Hepatic stellate cell (primary cell): ENCODE measurements around the gene PRRC2A.

Experiments
- DNase-seq: peaks from one replicate; pipeline ENCODE4 v3.0.0; 2011; ENCODE audit warnings: low spot score

PRRC2A gene

DNA sequence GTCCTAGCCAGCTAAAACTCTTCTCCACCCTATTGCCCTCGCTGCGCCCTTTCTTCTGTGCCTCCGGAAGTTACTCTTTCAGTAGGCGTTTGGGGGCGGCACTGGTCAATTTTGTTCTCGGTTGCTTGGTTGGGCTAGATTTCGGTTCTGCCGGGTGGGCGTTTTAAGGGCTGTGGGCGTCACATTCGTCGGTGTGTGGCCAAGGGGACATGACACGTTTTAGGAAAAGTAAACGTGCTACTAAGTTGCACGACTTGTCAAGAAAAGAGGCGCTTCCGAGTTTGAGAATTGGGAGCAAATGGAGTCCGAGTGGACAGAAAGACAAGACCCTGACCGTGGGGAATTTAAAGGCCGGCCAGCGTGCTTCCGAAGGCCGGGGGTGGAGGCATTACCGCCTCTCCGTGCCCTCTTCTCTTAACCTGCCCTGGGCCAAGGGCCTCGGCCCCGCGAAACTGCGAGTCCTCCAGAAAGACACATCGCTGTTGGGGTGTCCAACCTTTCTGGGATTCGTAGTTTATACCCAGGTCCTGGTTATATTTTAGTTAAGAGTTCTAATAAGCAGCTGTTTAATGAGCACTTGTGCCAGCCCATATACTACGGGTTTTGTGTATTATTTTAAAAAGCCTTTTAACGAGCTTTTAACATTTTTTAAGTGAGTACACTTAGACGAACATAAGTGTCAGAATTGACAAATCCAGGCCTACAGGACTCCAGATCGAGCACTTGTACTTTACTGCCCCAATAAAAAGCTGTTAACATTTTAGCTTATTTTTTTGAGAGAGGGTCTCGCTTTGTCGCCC is 32.6 kb downstream of the PRRC2A start:
- DNase-seq: peak; percentile 94

DNA sequence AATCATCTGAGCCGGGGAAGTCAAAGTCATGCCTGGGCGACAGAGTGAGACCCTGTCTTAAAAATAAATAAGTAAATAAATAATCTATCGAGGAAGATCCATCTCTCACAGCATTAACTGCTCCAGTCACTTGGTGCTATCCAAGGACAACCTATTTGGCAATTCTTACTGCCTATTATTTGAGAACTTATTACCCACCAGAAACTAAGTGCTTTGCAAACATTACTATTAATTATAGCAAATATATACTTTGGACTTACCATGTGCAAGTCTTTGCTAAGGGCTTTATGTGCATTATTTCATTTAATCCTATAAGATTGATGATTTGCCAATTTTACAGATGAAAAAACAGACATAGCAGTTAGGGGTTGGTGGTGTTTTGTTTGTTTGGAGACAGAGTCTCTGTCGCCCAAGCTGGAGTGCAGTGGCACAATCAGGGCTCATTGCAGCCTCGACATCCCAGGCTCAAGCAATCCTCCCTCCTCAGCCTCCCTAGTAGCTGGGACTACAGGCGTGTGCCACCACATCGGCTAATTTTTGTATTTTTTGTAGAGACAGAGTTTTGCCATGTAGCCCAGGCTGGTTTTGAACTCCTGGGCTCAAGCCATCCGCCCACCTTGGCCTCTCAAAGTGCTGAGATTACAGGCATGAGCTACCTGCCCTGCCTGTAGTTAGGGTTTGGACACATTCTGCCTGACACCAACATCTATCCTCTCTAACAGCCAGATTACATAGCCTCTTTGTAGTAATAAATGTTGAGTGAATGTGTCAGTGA is 34.2 kb downstream of the PRRC2A start:
- DNase-seq: no peak

- no peak for DNase-seq
Observed at GRCh38 chr6:31655349-31656237, 35.1 kb downstream of the PRRC2A start, which contains the start of gene APOM. Gene APOM (plus strand): TSS chr6:31655894. CDS start chr6:31655967, 73 bp downstream.

DNA sequence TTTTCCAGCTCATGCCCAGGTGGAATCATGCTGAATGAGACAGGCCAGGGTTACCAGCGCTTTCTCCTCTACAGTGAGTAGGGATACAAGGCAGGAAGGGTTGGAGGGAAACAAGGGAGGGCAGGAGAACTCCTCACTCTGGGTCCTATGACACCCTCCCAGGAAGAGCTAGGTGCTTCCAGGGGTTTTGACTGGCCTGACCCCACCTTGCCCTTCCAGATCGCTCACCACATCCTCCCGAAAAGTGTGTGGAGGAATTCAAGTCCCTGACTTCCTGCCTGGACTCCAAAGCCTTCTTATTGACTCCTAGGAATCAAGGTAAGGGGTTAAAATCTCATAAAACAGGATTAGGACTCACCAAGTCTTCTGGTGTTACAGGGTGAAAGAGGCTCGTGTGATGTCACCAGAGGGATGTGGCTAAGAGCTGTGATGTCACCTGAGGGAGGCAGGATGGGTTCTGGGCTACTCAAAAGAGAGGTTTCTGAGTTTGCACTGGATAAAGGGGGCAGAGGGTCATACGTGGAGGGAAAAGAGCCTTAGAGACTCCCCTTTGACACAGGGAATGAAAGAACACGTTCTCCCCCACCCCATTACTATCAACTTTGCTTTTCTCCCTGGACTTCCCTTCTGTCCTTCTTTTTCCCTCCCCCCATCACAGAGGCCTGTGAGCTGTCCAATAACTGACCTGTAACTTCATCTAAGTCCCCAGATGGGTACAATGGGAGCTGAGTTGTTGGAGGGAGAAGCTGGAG is 37.1 kb downstream of the PRRC2A start:
- no peak for DNase-seq

- DNase-seq: no peak
Observed at GRCh38 chr6:31658158-31658688, 37.7 kb downstream of the PRRC2A start.

- no peak for DNase-seq
Observed at GRCh38 chr6:31658983-31659648, 38.6 kb downstream of the PRRC2A start.

DNA sequence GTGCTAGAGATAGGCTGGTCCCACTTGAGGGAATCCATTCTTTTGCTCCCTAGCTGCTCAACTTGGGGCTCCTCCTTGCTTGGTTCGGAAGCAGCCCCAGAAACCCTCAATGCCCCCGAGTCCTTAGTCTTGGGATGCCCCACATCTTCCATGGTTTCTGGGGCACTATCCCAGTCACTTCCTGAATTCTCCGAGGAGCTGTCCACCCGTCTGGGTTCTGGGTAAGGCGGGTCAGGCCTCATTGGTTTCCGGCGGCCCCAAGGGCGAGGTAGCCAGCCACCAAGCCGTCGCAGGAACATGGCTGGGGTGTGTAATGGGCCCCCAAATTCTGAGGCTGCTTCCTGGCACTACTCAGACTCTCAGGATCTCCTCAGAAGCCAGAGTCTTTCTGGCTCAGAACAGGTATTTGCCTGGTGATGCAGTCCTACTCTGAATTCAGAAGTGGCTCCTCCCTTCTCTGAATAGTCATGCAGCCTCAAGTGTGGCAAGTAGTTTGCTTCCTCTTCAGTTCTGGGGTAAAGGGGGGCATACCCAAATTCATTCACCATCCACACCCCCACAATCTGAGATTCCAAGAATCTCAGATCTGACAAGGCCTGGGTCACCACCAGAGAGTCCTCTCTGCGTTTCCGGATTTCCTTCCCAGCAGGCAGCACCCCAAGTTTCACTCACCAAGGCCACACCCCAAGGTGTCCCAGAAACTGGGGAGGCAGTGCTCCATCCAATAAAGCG is 39.3 kb downstream of the PRRC2A start:
- DNase-seq: peak; percentile 67

DNA sequence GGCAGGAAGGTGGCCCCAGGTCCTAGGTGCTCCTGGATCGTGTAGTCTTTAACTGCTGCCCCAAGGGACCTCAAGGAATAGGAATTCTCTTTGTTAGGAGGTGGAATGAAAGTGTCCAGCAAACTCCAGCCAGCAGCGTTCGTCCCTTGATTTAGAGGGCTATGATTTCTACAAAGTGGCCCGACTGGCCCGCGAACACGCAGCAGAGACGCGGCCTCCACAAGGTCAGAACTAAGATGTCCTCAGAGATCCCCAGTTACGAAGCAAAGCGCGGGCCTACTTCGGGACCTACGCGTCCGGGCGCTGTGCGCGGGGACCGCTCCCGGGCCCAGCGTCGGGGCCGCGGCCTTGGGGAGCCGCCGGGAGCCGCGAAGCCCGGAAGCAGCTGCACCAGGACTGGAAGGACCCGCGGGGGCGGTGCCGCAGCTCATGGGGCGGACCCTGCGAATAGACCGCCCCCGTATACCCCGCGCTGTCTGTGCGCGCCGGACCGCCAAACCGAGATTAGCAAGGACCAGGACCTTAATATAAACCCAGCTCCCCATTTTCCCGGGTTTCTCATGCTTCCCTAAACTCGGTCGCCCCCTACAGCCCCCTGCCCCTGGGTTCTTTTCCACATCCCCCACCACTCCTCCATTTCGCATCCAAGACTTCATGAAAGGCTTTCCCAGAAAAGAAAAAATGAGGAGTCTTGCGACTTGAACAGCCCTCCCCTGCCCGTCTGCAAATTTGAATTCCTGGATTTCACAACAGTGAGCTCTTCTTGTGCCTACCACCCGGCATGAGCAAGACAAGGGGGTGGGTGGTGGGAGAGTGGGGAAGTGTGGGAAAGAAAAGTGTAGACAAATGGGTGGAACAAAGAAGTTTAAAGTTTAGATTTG is 40.1 kb downstream of the PRRC2A start, which contains the start of gene C6orf47:
TSS of gene C6orf47 (minus strand) at position 398 of the 881 bp plus-strand sequence. CDS start 831 bp downstream, outside the sequence.
- peak; percentile 90 for DNase-seq

DNA sequence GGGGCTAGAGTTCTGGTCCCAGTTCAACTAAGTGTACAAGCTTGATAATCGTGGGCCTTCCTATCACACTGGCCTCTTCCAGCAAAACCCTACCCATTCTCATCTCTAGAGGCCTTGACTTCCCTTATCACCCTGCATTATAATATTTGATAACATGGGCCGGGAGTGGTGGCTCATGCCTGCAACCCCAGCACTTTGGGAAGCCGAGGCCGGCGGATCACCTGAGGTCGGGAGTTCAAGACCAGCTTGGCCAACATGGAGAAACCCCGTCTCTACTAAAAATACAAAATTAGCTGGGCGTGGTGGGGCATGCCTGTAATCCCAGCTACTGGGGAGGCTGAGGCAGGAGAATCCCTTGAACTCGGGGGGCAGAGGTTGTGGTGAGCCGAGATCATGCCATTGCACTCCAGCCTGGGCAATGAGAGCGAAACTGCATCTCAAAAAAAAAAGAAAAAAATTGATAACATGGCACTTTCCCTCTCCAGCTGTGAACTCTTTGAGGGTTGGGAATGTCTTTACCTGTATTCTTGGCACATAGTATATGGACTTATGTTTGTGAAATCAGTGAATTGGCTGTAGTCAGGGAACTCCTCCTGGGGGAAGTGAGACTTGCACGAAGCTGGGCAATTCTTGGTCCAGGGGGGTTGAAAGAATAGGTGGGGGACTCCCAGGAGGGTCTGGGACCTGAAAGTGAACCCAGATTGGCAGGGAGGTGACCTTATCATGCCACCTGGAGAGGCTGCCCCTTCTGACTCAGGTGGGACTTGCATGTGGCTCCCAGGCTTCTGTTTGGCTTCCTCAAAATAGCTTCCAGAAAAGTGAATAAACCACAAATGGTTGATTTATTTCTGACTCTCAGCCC is 41.0 kb downstream of the PRRC2A start:
- no peak for DNase-seq

- no peak for DNase-seq
Observed at GRCh38 chr6:31662124-31662723, 41.7 kb downstream of the PRRC2A start.

- no peak for DNase-seq
Observed at GRCh38 chr6:31663126-31663960, 42.8 kb downstream of the PRRC2A start.

GRCh38 chr6:31663961-31664789 is 43.7 kb downstream of the PRRC2A start:
- peak; percentile 92 for DNase-seq

DNA sequence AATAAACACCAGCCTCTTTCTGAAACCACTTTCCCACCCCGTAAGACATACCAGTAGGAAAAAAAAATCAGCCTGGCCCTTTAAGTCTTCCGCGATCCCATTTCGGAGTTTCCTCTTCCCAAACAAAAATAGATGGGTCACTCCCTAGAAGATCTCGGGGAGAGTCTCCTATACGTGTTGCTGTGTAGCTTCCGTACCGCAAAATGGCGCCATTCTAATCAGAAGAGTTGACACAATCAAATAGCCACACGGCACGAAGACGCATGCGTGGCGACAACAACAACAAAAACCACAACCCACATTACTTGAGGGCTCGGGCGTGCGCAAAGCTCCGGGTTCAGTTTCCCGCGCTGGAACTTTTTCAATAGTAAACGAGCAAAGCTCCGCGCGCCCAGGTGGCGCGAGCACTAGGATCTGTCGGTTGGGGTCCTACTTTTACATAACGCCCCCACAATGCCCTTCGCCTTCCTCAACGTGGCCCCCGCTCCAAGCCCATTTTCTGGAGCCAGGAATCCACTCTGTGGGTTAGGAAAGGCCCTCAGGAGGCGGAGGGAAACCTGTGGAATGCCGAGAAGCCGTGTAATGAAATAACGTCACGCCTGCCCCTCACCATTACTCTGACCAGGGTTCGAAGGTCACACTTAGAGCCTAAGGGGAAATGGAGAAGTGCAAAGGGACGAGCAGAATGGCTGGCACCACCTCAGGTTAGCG is 44.4 kb downstream of the PRRC2A start, which contains the start of gene GPANK1:
TSS of gene GPANK1 (minus strand) at position 208 of the 711 bp plus-strand sequence. CDS start 519 bp downstream, outside the sequence.
- DNase-seq: peak; percentile 81

DNA sequence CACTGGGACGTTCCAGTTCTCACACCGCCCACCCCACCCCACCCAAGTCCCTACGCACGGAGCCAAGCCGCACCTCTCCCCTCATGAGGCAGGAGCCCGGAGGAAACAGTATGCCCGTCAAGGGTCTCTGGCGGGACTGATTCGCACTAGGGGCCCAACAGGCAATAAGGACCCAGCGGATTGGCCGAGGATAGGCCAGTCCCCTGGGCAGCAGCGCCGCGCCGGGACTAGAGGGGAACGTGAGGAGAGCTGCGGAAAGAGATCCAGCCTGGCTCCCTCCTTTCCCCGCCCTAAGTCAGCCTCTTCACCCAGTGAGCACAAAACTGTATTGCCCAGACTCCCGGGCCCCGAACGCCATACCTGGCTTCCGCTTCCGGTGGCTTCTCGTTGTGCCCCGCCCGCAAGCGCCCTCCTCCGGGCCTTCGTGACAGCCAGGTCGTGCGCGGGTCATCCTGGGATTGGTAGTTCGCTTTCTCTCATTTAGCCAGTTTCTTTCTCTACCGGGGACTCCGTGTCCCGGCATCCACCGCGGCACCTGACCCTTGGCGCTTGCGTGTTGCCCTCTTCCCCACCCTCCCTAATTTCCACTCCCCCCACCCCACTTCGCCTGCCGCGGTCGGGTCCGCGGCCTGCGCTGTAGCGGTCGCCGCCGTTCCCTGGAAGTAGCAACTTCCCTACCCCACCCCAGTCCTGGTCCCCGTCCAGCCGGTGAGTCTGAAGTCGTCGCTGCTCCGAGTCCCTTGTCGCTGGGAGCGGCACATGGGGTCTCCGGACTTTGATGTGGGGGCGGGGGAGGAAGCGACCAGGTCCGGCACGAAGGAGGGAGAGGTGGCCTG is 45.2 kb downstream of the PRRC2A start, which contains the start of gene CSNK2B:
TSS of gene CSNK2B (plus strand) at position 580 of the 836 bp plus-strand sequence. CDS start 752 bp downstream, outside the sequence.
- peak; percentile 97 for DNase-seq
